A549 treated with dexamethasone at 1 μM for 4 hours (cell line): ENCODE results near the gene MRM1. TPM values are rescaled to one million over a fixed set of nuclear protein-coding genes. Genes with fewer than 3 reads are reported as not detected.

Experiments used
- total RNA-seq: library from RNA; stranded (reverse); fragments of 200-300 nt; extraction: Qiagen RNA extraction; gene quantifications from 5 replicates; pipeline ENCODE4 v1.2.3, GENCODE V29; 2022

The MRM1 gene
- 10.2 to 15.6 TPM (median 14.8 TPM) in 5 replicates for total RNA-seq

GRCh38 chr17:36601303-36602029 lies at the start of gene MRM1:
Gene MRM1, plus strand, starts transcription at chr17:36601583. Its CDS starts 228 bp downstream, at chr17:36601811.

GRCh38 chr17:36591434-36592315 lies 9.7 kb upstream of the MRM1 start, which contains the start of gene DHRS11:
Gene DHRS11, plus strand, starts transcription at chr17:36591879. Its CDS starts 131 bp downstream, at chr17:36592010.

Other genes starting within 250 kb of the MRM1 start
- gene TBC1D3H, start 213.1 kb upstream of the MRM1 start, total RNA-seq = not detected in 5 replicates
- gene ZNHIT3, start 114.9 kb upstream of the MRM1 start, total RNA-seq = 70.4 to 86.4 TPM (median 74.6 TPM) in 5 replicates
- 47.5 to 61.1 TPM (median 56.7 TPM) in 5 replicates for gene MYO19, start 66.7 kb upstream of the MRM1 start, total RNA-seq
- 24.6 to 27.9 TPM (median 25.8 TPM) in 5 replicates for gene PIGW, start 66.6 kb upstream of the MRM1 start, total RNA-seq
- 57.0 to 69.6 TPM (median 62.7 TPM) in 5 replicates for gene GGNBP2, start 56.7 kb upstream of the MRM1 start, total RNA-seq
- gene DHRS11, start 9.7 kb upstream of the MRM1 start, total RNA-seq = 6.0 to 9.2 TPM (median 8.7 TPM) in 5 replicates